VCaP (cell line): Measurements from ENCODE around the gene RPL7A.
A peak's percentile ranks its signal among the peaks of the same experiment; 100 is the strongest.

Source experiments
- H3K27ac ChIP-seq: fragments of 450-650 bp; 2 replicates; pipeline ENCODE4 v1.5.1; 2017
- TF ChIP-seq, protein P1 (sequence below): fragments of 450-650 bp; conservative IDR thresholded peaks from 2 replicates; pipeline ENCODE4 v1.5.1; 2017; ENCODE audit warnings: mild to moderate bottlenecking, moderate library complexity

Gene RPL7A

DNA sequence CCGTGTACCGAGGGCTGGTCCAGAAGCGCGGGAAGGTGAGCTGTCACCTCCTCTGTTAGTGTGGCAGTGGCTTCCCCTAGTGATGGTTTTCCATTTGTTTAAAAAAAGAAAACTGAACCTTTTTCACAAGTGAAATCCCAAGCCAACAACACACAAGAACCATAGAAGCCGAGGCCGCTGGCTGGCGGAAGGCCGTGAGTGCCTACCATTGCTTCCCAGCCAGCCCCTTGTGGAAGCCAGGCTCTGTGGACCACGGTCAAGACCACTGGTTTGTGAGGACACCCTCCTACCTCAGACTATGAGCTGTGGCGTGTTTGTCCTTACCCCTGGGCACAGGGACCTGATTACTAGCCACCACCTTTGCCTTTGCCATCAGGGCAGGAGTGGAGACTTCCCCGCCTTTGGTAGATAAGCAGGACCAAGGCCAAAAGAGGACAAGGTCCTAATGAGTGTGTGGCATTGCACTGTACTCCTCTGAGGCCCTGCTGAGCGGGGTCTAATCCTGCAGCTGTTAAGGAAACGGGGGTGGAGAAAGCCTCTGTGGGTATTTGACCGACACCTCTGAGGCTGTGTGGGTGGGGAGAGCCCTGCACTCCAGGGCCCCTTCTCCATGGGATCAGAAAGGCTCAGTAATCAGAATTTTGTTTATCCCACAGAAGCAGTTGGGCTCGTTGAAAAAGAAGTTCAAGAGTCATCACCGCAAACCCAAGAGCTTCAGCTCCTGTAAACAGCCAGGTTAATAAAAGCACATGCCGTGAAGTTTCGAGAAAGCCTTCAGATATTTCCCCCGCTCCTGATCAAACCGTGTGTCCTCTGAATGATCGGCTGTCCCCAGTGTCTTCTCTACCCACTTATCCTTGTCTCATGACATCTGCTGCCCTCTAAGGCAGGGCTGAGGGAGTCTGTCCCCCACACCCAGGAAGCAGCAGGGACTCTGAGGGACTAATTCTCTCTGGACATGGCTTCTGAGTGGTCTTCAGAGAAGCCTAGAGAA, 12.7 kb downstream of the RPL7A start:
- H3K27ac ChIP-seq = peak overlapping the region; percentile 98
- TF ChIP-seq, protein P1, sequence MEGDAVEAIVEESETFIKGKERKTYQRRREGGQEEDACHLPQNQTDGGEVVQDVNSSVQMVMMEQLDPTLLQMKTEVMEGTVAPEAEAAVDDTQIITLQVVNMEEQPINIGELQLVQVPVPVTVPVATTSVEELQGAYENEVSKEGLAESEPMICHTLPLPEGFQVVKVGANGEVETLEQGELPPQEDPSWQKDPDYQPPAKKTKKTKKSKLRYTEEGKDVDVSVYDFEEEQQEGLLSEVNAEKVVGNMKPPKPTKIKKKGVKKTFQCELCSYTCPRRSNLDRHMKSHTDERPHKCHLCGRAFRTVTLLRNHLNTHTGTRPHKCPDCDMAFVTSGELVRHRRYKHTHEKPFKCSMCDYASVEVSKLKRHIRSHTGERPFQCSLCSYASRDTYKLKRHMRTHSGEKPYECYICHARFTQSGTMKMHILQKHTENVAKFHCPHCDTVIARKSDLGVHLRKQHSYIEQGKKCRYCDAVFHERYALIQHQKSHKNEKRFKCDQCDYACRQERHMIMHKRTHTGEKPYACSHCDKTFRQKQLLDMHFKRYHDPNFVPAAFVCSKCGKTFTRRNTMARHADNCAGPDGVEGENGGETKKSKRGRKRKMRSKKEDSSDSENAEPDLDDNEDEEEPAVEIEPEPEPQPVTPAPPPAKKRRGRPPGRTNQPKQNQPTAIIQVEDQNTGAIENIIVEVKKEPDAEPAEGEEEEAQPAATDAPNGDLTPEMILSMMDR = no peak

- TF ChIP-seq, protein P1 = no peak
These were observed 13.6 kb downstream of the RPL7A start for GRCh38 chr9:133361507-133362092.

DNA sequence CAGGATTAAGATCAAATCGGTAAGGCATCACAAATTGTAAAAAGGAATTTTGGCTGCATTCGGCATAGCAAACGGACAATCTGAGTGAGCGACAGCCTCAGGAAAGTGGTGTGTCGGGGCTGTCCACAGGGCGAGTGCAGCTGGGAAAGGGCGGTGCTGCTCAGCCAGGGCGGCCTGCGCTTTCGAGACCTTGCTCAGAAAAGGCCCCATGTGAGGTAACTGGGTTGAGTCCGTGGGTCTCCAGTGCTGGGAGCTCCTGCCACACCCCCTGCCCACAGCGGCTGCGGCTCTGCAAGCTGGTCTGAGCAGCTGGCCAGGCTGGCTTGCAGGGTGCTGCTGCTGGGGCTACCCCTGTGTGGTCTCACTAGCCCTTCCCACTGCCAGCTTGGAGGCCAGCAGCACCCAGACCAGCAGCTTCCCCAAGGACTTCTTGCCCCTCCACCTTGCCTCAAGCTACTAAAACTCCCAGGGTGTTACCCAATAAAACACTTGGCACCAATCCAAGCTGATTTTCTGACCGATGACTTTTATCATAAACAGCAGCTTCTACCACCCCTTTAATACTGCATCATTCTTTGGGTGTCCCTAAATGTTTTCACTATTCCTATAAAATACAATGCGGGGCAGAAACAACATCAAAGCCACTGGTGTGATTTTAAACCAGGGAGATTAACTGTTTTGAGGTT, 14.5 kb downstream of the RPL7A start:
- peak overlapping the region; percentile 98 for H3K27ac ChIP-seq
- TF ChIP-seq, protein P1 = no peak

More at GRCh38 chr9:133361507-133362092, 13.6 kb downstream of the RPL7A start:
- peak overlapping the region; percentile 98 for H3K27ac ChIP-seq

DNA sequence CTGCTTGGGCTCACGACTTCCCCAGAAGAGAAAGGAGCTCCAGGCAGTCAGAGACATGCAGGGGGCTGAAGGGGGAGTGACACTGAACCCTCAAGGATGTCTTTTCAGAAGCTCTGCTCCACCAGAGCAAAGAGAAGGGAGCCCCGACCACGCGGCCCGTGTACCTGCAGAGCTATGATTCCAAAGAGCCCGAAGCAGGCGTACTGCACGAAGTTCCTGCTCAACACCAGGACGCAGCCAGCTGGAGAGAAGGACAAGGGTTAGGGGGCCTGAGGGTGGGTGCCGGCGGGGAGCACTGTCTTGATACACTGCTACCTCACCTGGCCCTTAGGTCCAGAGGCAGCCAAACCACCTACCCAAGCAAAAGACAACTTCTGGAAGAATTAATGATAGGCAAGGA, 18.4 kb downstream of the RPL7A start:
- peak overlapping the region; percentile 98 for H3K27ac ChIP-seq
- TF ChIP-seq, protein P1 = no peak

- H3K27ac ChIP-seq = peak overlapping the region; percentile 98
- TF ChIP-seq, protein P1 = no peak
These were observed 19.2 kb downstream of the RPL7A start for GRCh38 chr9:133367221-133367620.

DNA sequence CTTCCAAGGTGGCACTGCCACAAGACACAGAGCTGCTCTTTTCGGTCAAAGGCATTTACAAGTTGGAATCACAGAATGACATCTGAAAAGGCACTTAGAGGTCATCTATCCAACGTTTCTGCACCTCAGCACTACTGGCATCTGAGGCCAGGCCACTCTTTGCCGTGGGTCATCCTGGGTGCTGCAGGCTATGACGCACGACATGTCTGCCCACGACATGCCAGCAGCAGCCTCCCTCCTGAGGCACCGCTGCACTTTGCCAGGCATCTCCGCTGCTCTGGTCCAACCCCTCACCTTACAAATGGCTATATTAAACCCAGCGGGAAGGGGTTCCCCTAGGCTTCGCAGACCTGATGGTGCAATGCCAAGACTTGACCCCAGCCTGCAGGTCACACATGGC, 19.8 kb downstream of the RPL7A start:
- TF ChIP-seq, protein P1 = no peak
- peak overlapping the region; percentile 98 for H3K27ac ChIP-seq
